ENCODE data around the gene ACP3. TPM values are rescaled to one million over a fixed set of nuclear protein-coding genes. Genes with fewer than 3 reads are reported as not detected.

Gene ACP3
- total and polyA plus RNA-seq, 4 donors, result 0.15 to 2.1 (median 1.3) TPM; not detected in 1

DNA sequence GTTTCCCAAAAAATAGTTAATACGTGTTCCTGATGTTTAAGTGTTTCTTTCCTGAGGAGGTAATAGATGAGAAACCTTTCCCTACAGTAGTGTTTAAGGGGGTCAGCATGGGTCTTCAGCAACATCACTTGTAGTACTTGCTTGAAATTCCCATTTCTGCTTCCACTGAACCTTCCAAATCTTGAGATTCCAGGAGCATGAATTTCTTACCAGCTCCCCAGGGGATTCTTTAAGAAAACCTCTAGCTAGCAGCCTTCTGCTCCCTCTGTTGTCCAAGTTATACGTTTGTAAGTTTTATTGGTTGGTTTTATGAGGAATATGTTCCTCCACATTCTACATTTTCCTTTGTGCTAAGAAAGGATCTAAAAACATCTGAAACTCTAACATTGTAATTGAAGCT is 38.2 kb upstream of the ACP3 start (continued):
- TF ChIP-seq, protein P1, sequence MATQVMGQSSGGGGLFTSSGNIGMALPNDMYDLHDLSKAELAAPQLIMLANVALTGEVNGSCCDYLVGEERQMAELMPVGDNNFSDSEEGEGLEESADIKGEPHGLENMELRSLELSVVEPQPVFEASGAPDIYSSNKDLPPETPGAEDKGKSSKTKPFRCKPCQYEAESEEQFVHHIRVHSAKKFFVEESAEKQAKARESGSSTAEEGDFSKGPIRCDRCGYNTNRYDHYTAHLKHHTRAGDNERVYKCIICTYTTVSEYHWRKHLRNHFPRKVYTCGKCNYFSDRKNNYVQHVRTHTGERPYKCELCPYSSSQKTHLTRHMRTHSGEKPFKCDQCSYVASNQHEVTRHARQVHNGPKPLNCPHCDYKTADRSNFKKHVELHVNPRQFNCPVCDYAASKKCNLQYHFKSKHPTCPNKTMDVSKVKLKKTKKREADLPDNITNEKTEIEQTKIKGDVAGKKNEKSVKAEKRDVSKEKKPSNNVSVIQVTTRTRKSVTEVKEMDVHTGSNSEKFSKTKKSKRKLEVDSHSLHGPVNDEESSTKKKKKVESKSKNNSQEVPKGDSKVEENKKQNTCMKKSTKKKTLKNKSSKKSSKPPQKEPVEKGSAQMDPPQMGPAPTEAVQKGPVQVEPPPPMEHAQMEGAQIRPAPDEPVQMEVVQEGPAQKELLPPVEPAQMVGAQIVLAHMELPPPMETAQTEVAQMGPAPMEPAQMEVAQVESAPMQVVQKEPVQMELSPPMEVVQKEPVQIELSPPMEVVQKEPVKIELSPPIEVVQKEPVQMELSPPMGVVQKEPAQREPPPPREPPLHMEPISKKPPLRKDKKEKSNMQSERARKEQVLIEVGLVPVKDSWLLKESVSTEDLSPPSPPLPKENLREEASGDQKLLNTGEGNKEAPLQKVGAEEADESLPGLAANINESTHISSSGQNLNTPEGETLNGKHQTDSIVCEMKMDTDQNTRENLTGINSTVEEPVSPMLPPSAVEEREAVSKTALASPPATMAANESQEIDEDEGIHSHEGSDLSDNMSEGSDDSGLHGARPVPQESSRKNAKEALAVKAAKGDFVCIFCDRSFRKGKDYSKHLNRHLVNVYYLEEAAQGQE (IDR thresholded peaks at IDR 0.05), result no peak
- no peak for TF ChIP-seq SP1 (IDR thresholded peaks at IDR 0.05)
- TF ChIP-seq JUND (IDR thresholded peaks at IDR 0.05), result no peak
- no peak for TF ChIP-seq RXRA (IDR thresholded peaks at IDR 0.05)
- no peak for TF ChIP-seq HNF4A (conservative IDR thresholded peaks at IDR 0.05)
- TF ChIP-seq YY1 (IDR thresholded peaks at IDR 0.05), result no peak
- TF ChIP-seq, protein P2, sequence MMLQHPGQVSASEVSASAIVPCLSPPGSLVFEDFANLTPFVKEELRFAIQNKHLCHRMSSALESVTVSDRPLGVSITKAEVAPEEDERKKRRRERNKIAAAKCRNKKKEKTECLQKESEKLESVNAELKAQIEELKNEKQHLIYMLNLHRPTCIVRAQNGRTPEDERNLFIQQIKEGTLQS (IDR thresholded peaks at IDR 0.05), result no peak

DNA sequence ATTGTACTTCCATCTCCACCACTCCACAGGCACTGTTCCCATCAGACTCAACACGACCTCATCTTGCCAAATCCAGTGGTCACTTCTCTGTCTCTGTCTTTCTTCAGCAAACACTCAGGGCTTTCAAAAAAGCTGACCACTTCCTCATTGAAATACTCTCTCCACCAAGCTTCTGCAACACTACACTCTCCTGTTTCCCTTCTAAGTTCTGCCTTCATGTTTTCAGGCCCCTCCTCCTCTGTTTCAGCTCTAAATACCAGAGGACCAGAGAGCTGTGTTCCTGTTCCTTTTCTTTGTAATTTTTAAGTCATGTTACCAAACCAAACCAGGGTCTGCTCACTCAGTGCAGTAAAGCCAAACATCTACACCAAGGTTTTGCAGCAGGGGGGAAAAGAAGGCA is 33.8 kb upstream of the ACP3 start:
- H3K9me3 ChIP-seq (ENCODE audit: control insufficient read depth in 4 of 4, low read length in 3 of 4), result peaks cover 0 to 5% (median 3%) of the 10 kb centered on the region in 4 donors
- TF ChIP-seq, protein P3, sequence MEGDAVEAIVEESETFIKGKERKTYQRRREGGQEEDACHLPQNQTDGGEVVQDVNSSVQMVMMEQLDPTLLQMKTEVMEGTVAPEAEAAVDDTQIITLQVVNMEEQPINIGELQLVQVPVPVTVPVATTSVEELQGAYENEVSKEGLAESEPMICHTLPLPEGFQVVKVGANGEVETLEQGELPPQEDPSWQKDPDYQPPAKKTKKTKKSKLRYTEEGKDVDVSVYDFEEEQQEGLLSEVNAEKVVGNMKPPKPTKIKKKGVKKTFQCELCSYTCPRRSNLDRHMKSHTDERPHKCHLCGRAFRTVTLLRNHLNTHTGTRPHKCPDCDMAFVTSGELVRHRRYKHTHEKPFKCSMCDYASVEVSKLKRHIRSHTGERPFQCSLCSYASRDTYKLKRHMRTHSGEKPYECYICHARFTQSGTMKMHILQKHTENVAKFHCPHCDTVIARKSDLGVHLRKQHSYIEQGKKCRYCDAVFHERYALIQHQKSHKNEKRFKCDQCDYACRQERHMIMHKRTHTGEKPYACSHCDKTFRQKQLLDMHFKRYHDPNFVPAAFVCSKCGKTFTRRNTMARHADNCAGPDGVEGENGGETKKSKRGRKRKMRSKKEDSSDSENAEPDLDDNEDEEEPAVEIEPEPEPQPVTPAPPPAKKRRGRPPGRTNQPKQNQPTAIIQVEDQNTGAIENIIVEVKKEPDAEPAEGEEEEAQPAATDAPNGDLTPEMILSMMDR (IDR thresholded peaks at IDR 0.05; ENCODE audit: low read depth, low read length, missing input control), result no peak
- H3K9ac ChIP-seq (ENCODE audit: low read depth in 1 of 2, low read length in 2 of 2), result no peak overlapping the region
- H3K27ac ChIP-seq (ENCODE audit: low read depth in 1 of 2, low read length in 2 of 2), result peak overlapping the region in 1 of 2 donors; percentile 28
- DNase-seq (ENCODE audit: low spot score), result no peak
- H3K4me1 ChIP-seq (ENCODE audit: control insufficient read depth in 4 of 4, insufficient read depth in 4 of 4, low read length in 3 of 4), result no peaks in the 10 kb centered on the region
- no peaks in the 10 kb centered on the region for H3K27me3 ChIP-seq (ENCODE audit: control insufficient read depth in 4 of 4, insufficient read depth in 4 of 4, low read length in 3 of 4)
- no peaks in the 10 kb centered on the region for H3K36me3 ChIP-seq (ENCODE audit: control insufficient read depth in 4 of 4, insufficient read depth in 3 of 4, low read depth in 1 of 4, low read length in 3 of 4)
- 59% methylated on average over 1 of the region's 1 CpG for WGBS
- H3K4me3 ChIP-seq (ENCODE audit: low read depth in 1 of 3, low read length in 3 of 3), result no peak overlapping the region

DNA sequence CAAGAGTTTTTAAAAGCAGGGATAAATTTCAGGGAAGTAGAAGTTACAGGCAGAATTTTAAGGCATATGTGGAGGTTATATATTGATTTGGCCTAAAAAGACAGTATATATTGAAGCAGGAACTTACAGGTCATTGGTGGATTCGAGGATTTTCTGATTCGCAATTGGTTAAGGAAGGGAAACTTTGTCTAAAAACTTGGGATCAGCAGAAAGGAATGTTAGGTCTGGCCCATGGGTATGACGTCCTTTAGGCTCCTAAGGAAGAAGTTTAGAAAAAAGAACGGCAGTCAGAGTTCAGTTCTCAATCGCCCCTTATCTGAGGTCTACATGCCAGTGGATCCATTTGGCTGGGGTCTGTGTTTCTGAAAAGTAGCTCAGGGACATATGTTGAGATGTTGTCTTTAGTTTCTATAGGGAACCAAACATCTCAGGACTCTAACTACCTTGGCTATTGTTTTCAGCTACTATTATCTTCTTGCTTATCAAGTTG is 33.2 kb upstream of the ACP3 start:
- WGBS, result 72% methylated on average over 5 of the region's 5 CpGs
- Histone ChIP-seq H3K27me3 (ENCODE audit: control insufficient read depth in 4 of 4, insufficient read depth in 4 of 4, low read length in 3 of 4) (no peaks in the 10 kb centered on the region), H3K36me3 (ENCODE audit: control insufficient read depth in 4 of 4, insufficient read depth in 3 of 4, low read depth in 1 of 4, low read length in 3 of 4) (no peaks in the 10 kb centered on the region), H3K27ac (ENCODE audit: low read depth in 1 of 2, low read length in 2 of 2) (peak overlapping the region in 1 of 2 donors; percentile 28), H3K9me3 (ENCODE audit: control insufficient read depth in 4 of 4, low read length in 3 of 4) (peaks cover 0 to 5% (median 1%) of the 10 kb centered on the region in 4 donors), H3K4me1 (ENCODE audit: control insufficient read depth in 4 of 4, insufficient read depth in 4 of 4, low read length in 3 of 4) (no peaks in the 10 kb centered on the region), H3K9ac (ENCODE audit: low read depth in 1 of 2, low read length in 2 of 2) (no peak overlapping the region), H3K4me3 (ENCODE audit: low read depth in 1 of 3, low read length in 3 of 3) (no peak overlapping the region)
- TF ChIP-seq TAF1 (conservative IDR thresholded peaks at IDR 0.05) (no peak), YY1 (IDR thresholded peaks at IDR 0.05) (no peak), FOXA1 (IDR thresholded peaks at IDR 0.05) (no peak), JUND (IDR thresholded peaks at IDR 0.05) (no peak), HNF4G (IDR thresholded peaks at IDR 0.05) (no peak), RXRA (IDR thresholded peaks at IDR 0.05) (no peak)
- TF ChIP-seq, protein P4, sequence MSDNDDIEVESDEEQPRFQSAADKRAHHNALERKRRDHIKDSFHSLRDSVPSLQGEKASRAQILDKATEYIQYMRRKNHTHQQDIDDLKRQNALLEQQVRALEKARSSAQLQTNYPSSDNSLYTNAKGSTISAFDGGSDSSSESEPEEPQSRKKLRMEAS (IDR thresholded peaks at IDR 0.05), result no peak
- TF ChIP-seq, protein P2 (IDR thresholded peaks at IDR 0.05), result no peak
- TF ChIP-seq, protein P5, sequence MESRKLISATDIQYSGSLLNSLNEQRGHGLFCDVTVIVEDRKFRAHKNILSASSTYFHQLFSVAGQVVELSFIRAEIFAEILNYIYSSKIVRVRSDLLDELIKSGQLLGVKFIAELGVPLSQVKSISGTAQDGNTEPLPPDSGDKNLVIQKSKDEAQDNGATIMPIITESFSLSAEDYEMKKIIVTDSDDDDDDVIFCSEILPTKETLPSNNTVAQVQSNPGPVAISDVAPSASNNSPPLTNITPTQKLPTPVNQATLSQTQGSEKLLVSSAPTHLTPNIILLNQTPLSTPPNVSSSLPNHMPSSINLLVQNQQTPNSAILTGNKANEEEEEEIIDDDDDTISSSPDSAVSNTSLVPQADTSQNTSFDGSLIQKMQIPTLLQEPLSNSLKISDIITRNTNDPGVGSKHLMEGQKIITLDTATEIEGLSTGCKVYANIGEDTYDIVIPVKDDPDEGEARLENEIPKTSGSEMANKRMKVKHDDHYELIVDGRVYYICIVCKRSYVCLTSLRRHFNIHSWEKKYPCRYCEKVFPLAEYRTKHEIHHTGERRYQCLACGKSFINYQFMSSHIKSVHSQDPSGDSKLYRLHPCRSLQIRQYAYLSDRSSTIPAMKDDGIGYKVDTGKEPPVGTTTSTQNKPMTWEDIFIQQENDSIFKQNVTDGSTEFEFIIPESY (IDR thresholded peaks at IDR 0.05), result no peak
- DNase-seq (ENCODE audit: low spot score), result no peak
